Non-pigmented ciliary epithelial cell (primary cell): ENCODE results near the gene HSF5.
"Not testable (repeated sequence)": the region's sequence is repeated elsewhere in the genome, so short reads cannot be mapped to it uniquely, and the experiment has no call there.

Source experiments
- DNase-seq: peaks from one replicate; pipeline ENCODE4 v3.0.0-alpha.2; 2010; ENCODE audit warnings: low read depth

Gene HSF5

DNA sequence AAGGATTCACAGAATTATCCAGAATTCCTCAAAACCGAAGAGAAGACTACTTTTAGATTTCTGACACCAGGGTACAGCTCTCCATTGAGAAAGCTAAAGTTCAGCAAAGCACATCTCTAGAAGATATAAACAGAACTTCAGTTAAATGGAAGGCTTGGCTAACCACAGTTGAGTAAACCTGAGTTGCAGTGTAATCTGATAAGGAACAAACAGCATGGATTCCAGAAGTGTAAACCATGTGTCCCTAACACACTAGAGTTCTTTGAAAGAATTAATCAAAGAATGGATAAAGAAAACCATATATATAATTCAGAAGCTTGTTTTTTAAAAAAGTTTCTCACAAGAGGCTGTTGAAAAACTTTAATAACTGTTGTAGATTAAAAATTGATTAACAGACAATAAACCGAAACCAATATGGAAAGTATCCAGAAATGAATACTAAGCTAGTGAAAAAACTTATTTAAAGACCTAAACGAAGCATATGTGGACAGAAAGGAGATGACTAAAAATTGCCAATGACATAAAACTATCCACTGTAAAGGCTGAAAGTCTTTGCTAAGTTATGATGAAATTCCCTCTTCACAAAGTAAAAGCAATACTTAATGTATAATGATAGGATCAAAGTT is 75.1 kb downstream of the HSF5 start:
- DNase-seq: no peak

DNA sequence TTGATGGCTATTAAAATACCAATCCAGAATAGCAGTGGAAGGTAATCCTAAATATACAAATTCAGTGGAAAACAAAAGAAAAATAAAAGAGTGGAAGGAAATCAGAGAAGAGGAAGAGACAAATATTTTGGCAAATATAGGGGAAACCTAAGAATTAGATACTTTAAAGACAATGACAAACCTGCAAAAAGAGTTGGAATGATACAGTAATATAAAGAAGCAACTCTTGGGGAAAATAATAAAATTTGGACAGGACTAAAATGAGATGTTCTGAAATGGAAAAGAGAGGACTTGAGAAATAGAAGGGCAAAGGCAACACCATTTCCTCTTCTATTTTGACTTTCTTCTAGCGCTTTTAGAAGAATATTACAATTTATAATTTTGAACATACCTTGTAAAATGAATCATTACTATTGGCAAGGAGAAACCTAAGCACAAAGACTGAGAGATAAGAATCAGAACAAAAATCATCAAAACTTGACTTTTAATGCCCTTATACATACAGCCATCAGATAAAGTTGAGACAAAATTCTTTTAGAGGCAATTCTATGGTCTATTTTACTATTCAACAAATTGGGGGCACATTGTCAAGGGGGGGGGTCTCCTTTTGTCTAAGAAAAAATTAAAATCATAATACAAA is 76.0 kb downstream of the HSF5 start:
- DNase-seq: no peak

DNA sequence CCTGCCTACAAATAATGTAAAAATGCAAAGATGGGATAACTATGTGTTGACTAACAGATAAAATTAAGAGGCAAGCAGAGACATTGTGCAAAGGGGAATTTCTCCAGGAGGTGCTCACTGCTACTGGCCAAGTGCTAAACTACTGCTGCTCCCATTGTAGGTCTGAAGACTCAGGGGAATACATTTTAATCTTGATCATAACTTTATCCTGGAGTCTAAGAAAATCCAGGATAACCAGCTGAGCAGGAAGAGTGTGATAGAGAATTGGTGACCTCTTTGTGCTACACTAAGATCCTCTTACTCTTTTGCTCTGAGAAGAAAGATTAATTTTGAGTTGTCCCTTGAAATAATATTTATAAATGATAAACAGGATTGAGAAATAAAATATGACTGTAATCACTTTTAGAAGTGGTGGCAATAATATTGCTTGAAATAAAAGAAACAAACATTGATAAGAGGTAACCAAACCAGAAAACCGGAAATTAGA is 76.8 kb downstream of the HSF5 start:
- no peak for DNase-seq

DNA sequence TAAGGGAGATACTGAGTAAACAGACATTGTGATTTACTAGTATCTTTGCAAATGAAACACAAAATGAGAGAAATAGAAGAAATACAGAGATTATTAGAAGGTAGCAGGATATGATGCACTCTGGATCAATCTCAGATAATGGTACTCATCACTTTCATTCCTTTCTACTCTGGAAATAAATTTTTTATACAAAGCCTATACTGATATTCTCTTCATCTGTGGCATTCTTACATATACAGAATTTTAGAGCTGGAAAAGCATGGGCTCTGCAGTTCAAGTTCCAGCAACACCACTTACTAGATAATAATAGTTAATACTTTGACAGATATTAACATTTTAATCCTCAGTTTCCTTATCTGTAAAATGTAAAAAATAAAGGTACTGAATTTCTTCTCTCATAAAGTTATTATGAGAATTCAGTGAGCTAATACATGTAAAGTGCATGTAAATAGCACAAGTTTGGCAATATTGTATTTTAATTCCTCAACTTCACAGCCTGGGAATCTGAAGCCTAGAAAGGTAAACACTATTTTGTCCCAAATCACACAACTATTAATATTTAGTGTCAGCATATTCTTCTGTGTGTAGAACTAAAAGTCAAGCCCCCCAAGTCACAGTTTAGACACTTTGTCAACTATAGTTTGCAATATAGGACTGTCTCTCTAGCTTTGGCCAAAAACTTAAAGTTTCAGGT is 77.3 kb downstream of the HSF5 start:
- DNase-seq: no peak

DNA sequence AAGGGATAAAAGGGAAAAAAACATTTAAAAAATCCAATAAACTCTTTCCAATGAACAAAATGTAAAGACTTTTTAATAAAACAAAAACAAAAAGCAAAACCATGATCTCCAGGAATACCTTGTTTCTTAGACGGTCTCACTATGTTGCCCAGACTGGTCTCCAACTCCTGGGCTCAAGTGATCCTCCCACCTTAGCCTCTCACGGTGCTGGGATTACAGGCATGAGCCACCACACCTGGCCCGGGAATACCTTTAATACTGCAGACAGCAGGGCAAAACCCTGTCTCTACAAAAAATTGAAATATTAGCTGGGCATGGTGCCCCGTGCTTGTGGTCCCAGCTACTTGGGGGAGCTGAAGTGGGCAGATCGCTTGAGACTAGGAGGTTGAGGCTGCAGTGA is 78.8 kb downstream of the HSF5 start:
- DNase-seq: no peak

DNA sequence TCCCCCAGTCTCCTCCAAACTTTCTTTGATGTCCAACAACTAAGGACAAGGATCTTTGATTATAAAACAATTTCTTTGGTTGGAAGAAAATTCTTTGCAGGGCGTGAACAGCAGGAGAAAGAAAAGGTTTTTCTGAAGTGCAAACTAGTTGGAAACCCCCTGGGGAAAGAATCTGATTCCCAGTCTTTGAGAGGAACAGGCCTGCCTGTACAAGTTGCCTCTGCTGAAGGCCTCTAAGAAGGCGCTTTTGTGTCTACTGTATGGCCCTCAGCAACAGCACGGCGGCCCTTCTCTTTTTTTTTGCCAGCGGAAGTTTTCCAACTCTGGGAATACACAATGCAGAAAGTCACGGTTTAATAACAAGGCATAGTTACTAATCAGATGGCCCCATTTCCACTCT is 84.9 kb downstream of the HSF5 start:
- DNase-seq: no peak

DNA sequence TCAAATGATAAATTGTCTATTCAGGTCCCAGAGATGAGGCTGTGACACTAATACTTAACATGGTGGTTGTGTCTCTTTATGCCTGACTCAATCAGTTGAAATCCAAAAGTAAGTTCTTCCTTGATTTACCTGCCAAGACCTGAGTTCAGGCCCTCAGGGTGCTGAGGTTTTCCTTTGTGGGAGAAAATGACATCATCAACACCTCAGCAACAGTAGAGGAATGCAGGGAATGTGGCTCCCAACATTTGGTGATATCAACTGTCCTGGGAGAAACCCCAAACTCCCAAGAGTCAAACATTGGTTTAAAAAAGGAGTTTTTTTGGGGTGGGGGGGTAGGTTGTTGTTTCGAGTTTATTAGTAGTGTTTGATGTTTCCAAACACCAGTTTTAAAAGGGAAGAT is 85.5 kb downstream of the HSF5 start:
- peak; percentile 26 for DNase-seq

DNA sequence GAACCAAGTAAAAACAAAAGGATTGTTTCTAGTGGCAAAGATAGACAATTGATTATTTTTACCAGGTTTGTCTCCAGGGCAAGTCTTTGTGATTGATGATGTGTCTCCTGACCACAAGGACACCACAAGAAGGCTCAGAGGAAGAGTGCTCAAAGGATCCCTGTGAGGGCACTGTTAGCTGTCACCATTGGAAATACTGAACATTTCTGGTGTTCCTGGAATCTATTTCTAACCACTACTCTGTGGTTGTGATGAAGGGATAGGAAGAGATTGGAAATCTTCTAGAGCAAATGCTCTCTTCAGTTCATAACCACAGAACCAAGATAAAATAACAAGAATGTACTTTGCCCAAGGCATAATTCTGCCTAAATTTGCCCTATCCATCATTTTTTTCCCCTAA is 86.2 kb downstream of the HSF5 start:
- peak; percentile 32 for DNase-seq

DNA sequence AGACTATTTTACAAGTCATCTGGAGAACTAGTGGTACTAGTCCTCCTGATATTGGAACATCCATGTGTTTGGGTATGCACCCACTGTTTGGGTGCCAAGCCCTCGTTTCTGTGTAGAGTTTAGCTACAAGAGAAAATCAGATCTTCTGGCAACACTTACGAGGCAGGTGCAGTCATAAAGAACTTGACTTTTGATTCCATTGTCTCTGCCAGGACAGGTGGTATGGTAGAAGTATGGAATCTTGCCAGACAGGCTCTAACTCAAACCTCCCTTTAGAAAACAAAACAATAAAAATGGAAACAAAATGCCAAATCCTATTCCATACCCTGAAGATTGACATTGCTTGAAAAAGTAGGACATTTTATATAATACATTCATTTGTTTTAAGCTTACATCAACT is 86.9 kb downstream of the HSF5 start:
- DNase-seq: no peak

DNA sequence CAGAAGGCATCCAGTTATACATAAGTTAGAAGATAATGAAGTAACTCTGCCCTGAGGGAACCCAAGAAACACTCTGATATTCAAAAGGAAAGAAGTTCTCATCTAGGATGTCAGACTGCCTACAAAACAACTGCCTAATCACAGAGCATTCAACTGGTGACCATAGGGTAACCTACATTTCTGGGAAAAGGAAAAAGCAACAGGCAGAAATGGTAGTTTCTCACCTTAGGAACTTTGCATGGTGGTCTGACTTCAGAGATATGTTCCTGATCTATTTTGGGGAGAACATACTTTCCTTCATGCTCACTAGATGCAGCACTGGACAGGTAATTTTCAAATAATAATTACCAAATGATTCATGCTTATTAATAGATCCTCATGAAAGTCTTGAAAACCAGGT is 87.4 kb downstream of the HSF5 start:
- no peak for DNase-seq

DNA sequence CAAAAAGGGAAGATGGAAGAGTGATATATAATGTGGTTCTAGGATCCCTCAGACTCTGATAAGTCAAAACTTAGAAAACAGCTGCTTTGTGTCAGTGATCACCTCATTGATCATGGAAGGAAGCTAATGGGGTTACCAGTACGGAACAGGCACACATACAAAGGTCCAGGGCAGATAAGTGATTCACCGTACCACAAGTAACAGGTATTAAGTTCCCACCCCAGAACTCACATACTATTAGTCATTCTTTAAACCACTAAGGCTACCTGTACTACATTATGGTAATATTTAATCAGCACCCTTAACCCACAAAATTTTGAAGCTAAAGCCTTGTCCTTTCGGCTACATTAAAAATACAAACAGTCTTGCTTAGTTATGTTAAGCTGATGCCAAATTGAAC is 88.2 kb downstream of the HSF5 start:
- no peak for DNase-seq

DNA sequence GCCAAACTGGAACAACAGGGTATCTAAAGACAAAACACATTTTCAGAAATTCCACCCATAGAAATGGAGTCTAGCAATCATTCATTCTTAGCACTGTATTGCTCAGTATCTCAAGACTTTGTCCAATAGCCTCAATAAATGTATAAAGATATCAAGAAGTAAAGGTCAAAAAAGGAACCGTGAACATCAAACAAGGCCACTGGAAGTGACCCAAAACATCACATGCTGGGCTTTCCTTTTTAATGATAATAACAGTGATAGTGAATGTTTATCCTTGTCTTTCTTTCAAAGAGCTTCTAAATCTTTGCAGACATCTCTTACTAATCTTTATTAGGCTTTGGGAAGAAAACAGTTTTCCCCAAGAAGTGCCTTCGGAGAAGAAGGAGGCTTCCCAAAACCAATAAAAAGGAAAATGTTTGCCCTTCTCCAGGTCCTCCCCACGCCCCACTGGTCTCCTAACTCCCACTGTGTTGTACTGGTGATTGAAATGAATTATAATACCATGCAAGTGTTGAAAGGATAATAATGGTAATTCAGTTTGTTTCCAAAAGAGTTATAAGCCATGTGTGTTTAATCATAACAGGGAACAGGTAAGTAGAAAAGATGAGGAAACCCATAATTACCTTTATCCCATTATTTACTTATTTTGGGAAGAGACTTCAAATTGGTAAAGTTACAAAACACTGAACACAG is 89.5 kb downstream of the HSF5 start:
- DNase-seq: no peak

DNA sequence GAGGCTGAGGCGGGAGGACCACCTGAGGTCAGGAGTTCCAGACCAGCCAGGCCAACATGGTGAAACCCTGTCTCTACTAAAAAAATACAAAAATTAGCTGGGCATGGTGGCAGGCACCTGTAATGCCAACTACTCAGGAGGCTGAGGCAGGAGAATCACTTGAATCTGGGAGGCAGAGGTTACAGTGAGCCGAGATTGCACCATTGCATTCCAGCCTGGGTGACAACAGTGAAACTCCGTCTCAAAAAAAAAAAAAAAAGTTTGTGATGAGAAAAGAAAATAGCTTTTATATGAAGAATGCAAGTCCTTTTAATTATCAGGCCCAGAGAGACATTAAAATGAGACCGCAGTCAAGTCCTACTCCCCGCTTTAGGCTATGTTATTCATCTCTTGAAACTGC is 90.8 kb downstream of the HSF5 start:
- DNase-seq: not testable (repeated sequence)

DNA sequence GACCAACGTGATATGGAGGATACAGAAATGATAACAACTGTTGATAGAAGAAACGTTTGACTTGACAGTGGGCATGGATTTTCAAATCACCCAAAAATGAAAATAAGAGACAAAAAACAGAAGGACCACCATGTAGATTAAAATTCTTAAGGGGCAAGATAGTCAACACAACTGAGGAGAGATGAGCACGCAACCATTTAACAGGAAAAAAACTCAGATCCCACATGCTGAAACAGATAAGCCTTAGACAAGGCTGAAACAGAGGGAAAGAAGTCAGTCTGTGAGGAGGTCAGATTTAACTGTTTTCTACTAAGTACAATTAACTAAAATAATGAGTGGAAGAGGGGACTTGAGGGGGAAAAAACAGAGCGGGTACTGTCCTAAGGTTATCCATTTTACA is 92.0 kb downstream of the HSF5 start:
- DNase-seq: no peak

DNA sequence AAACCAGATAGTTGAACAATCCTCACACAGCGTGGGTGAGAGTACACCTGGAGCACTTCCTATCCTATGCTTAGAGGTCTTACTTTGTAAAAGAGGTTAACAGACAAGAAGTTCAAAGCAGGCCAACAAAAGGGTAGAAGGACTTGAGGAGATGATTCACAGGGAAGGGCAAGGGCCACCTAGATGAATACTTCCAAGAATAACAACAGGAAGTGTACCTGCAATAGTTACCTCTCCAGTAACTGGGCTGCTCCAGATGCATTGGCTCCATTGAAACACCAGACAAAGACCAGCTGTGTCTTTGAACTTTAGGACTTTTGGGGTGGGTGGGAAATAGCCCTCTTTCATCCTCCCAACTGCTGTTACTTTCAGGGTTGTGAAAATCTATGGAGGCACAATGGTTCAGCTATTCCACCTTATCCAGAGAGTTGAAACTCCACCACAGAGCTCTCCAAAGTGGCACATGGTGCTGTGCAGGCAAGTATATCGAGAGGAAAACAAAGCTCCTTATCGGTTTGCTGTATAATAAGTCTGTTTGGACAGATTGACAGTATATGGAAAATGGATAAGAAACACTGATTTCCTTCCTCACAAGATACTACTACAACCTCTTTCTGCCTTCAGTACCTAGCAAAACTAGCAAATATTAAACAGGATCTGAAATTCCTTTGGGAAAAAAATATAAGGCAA is 93.5 kb downstream of the HSF5 start:
- no peak for DNase-seq

DNA sequence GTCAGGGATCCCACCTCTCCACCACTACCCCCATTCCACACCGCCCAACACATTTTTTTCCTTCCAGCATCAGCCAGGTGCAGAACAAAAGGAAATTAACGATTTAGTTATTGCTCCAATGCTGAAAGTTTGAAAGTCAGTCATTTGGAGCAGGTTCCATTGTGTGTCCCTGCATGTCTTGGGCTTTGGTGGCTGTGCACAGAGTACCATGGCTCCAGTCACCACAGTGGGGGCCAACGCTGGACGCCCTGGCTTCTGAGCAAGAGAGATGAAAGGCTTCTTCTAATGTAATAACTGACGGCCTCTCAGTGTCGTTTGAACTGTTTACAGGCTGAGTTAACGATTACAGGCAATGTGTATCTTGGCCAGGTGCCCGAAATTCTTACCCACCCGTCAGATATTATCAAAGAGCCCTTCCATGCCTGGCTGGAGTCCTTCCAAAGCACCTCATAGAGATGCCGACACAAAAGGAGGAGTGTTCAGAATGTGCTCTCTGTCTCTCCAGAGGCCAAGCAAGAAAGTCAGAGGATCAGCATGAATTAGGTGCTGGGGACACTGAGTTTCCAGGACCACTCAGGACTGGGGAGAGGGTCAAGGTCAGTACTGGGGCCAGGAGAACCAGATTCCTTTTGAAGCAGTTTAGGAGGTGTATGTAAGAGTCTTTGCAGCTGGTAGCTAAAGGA is 96.8 kb downstream of the HSF5 start:
- DNase-seq: peak; percentile 32

DNA sequence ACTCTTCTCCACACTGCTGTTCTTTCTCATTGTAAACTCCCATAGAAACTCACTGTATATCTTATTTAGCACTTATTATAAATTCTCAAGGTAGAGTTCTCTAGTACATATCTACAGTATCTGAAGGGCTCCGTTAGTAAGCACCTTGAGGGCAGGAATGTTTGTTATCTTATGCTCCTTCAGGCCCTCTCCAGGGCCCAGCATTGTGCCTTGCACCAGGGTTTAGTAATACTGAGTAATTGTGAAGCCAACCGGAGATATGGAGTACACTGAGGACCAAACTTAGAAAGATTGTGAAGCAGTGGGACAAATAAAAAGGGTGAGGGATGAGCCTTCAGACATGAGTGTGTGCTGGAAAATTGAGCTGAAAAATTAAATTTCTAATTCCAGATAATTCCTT is 97.3 kb downstream of the HSF5 start:
- DNase-seq: no peak

DNA sequence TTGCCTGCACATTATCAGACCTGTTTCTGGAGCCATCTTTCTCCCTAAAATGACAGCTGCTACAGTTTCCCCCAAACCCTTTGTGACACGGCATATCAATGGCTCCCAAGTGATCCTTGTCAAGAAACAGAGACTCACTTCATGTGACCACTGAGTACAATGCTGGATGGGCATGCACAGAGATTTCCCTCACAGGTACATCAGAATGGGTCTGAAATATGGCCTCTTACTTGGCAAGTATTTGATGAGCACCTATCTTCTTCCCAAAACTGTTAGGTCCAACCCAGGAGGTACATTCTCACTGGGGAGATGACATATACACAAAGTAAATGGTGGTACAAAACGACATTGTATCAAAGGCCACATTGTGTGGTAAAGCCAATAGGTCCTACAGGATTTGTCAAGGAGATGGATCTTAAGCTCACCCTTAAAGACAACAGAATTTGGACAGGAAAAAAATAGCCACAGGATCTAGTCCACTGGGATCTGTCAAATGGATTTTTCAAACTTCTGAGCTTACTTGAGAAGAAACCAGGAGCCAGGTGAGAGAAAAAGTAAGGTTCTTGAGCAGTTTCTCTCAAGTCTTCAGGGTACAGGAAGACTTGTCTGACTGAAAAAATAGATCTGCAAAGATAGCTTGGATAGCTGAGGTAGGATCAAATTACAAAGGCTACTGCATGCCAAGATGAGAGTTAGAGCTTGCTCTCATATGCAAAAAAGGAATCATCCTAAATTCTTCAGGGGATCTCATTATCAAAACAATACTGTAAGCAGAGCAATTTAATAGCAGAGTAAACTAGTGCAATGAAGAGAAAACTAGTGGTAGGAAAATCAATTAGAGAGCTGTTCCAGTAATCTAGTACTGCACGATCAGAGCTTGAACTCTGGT is 99.7 kb downstream of the HSF5 start:
- no peak for DNase-seq

DNA sequence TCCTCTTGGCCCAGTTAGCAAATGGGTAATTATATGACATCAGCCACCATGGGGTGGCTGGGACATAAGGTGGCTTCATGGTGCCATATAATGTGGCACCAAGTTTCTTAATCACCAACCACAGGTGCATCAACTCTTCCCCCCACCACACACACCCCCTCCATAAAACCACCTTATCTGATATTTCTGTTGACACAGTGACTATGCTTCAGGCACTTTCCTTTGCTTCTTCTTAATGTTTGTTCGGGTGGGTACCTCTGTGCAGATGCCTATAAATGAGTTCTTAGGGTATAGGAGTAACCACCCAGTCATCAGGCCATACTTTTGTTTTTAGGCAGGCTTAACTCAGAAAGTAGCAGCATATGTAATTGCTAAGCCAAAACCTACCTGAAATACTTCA is 100.4 kb downstream of the HSF5 start:
- DNase-seq: no peak

DNA sequence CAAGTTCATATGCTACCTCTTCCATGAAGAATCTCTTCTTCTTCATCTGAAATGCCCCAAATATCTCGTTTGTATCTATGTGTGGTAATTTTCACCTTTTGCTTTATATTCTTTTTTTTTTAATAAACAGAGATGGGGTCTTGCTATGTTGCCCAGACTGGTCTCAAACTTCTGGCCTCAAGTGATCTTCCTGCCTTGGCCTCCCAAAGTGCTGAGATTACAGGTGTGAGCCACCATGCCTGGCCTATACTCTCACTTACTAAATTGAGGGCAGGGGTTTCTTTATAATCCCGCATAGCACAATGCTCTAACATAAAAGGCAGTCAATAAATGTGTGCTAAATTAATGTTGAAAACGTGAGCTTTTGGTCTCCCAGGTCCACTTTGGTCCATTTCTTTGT is 101.5 kb downstream of the HSF5 start:
- no peak for DNase-seq
